Stimulated activated CD4-positive, alpha-beta T cell treated with anti-CD3 and anti-CD28 coated beads, TNF-alpha, amount 100 ng/mL, for 24 hours (primary cell): ENCODE data around the gene SLC8A2.

ENCODE experiments used
- DNase-seq, 3 experiments: peaks; one replicate each; pipeline ENCODE4 v3.0.0-alpha.2; 2020; ENCODE audit warnings: low read depth in 3 of 3

Gene SLC8A2

DNA sequence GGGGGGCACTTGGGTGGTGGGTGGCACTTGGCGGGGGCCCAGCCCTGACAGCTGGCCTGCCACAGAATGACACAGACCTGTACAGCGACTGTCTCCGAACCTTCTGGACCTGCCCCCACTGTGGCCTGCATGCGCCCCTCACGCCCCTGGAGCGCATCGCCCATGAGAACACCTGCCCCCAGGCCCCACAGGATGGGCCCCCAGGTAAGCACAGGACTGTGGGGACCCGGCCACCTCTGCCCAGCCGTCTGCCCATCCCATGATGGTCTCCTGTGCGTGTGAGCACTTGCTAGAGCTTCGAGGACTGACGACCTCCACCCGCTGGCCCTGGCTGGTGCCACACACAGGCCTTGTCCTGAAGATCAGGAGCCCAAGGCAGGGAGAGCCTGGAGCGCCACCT lies 90.6 kb downstream of the SLC8A2 start:
- no peak for DNase-seq

DNA sequence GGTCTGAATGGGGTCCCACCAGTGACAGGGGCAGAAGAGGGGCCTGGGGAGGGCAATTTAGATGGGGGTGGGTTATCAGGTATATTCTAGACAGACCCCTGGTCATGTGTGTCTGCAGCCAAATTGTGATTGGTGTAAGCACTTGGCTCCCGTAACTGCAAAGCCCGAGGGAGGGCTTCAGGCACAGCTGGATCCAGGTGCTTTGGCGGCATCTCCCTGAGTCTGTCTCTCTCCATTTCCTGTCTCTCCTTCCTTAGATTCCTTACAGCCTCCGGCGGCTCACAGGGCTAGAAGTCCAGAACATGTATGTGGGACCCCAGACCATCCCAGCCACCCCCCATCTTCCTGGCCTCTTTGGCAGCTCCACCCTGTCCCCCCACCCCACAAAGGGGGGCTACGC lies 91.1 kb downstream of the SLC8A2 start:
- DNase-seq: no peak

DNA sequence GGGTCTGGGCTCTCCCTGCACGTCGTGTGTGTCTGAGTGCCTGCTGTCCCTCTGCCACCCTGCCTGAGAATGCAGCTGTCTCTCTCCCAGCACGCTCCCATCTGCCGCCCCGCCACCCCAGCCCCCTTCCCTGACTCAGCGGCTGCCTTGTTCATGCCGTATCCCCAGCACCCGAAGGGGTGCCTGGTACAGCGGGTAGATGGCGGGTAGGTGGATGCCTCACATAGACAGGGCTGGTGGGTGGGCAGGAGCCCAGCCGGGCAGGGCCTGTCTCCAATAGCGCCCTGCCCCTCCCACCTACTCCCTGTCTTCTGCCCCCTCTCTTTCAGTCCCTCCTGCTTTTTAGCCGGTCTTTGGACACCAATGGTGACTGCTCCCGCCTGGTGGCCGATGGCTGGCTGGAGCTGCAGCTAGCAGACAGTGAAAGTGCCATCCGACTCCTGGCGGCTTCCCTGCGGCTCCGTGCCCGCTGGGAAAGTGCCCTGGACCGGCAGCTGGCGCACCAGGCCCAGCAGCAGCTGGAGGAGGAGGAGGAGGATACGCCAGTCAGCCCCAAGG lies 92.2 kb downstream of the SLC8A2 start:
- no peak for DNase-seq

DNA sequence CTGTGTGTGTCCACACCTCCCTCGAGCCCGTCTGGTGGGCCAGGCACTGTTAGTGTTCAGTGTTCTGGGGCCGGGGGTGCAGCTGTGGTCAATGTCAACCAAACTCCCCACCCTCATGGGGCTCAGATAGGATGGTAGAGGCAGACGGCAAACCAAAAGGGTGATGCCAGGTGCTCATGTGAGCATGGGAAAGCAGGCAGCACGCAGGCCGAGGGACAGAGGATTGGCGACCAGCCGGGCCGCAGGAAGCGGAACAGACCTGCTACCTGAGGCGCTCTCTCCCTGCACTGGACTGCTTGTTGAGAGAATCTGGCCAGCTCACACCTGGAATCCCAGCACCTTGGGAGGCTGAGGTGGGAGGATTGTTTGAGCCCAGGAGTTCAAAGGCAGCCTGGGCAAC lies 93.4 kb downstream of the SLC8A2 start:
- DNase-seq: no peak
